HG03280 (cell line): ENCODE data around the gene LKAAEAR1.
A peak's percentile ranks its signal among the peaks of the same experiment; 100 is the strongest.

Experiments used
- ATAC-seq: cut with Tn5 transposase; IDR thresholded peaks from one replicate; pipeline ENCODE4 v1.9.1; 2021; ENCODE audit warnings: mild to moderate bottlenecking, moderate library complexity; ENCODE audit not compliant: unreplicated experiment

The LKAAEAR1 gene

DNA sequence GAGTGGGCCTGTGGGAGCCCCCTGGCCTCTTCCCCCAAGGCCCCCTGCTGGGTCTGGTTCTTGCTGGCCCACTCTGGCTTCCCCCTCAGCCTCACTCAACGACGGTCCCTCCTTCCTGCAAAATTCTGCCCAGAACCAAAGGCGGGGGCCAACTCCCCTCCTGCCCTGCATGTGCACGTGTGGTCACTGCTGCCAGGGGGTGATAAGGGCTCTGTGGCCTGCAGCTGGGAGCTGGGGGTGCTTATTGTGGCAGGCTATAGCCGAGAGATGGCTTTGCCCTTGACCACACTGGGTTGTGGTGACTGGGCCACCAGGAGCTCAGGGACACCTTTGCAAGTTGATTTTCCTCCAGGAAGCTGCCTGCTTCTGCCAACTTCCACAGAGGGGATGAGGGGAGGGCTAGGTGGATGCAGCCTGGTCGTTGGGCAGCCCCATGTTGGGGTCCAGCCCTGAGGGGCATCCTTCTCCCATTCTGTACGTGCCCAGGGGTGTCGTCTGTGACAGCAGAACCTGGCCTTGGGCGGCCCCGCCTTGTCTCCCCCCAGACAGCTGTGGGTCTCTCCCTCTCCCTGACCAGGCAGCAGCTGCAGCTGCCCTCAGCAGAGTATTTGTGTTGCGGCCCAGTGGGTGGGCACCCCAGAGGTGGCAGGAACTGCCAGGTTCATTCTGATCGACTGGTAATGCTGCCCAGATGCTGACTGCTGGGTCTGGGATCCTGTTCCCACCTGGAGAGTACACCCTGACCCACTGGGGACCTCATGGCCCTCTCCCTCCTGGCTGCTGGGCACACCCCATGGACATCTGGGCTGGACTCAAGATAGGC, 15.6 kb downstream of the LKAAEAR1 start:
- no peak for ATAC-seq

DNA sequence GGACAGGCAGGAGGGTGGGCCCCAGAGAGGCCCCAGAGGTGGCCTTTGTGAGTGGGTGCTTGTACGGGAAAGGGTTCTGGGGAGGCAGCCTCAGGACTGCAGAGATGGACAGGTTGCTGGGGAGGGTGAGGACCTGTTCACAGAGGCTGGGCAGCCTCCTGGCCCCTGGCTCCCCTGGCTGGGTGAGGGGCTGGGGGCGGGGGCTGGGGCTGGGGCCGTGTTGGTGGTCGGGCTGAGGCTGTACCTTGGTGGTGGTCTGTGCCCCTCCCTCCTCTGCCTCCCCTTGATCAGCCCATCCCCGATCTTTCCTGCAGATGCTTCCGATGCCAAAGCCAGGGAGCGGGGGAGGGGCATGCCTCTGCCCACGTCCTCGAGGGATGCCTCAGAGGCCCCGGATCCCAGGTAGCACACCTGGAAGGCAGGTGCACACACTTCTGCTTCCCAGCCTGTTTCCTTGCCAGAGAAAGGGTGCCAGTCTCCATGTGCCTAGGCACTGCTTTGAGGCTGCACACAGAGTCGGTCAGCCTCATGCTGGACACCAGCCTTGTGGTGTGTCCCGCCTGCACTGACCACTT, 16.4 kb downstream of the LKAAEAR1 start:
- ATAC-seq: no peak

DNA sequence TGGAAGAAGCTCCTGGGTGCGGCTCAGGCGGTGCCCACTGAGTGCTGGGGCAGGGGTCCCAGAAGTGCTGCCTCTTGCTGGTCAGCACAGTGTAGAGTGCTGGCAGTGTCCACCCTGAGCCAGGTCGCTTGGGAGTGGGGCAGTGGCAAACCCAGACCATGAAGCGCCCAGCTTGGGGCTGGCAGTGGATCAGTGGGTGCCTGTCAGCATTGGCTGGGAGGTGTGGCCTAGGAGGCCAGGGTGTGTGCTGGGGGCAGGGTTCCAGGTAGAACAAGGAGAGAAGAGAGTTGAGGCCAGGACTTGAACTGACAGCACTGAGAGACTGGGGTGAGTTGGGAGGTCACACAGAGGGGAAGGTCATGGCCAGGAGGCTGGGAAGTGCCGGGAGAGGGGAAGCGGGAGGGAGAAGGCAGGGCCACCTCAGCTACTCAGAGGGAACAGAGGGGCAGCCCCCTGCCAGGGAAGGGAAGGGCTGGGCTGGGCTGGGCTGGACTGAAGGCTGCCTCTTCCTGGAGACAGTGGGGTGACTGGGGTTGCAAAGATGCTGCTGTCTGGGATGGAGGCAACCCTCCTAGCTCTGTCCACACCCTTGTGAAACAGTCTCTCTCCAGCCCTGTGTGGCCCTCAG, 17.1 kb downstream of the LKAAEAR1 start:
- no peak for ATAC-seq

DNA sequence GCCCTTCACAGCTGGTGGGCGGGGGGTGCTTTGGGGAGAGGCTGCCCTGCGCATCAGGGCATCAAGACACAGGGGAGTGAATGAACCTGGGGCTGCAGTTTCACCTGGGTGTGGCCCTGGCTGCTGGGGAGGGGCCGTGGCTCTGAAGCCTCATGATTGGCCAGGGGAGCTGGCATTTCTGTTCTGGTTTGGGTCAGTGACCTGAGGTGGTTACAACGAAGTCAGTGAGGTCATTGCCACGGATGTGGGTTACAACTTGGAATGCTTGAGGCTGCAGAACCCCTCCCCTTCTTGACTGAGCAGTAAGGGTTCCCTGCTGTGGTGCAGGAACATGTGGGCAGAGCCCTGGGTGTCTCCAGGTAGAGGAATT, 18.2 kb downstream of the LKAAEAR1 start:
- ATAC-seq: no peak

DNA sequence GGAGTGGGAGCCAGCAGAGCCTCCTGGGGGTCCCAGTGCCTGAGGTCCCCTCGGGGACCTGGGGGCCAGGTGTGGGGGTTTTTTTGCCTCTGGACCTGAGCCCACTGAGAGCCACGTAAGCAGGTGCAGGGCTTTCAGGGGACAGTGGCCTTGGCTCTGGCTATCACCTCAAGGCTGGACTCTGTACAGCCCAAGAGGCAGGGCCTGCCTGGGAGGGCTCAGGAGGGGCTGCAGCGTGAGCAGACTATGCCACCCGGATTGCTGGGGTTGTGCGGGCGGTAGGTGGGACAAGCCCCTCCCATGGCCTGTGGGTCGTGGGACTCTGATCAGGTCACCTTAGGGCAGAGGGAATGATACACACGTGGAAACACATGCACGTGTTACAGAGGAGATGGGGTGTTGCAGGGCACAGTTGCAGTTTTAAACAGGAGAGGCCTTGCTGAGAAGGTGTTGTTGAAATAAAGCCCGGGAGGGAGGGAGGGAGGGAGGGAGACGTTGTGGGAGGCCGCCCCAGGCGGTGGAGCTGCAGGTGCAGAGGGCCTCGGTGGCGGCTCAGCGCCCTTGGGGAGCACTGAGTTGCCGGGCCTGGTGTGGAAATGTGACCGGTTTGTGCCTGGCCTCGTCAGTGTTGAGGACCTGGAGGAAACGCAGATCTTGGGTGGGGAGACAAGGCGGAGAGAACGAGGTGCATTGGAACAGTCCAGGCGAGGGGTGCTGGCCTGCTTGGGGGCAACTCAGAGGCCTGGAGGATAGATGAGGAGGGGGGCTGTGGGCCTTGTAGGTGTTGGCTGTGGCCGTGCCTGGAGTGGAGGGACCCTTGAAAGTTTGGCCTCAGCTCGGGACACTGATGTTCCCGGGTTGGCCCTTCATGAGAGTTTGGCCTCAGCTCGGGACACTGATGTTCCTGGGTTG, 18.9 kb downstream of the LKAAEAR1 start:
- no peak for ATAC-seq

DNA sequence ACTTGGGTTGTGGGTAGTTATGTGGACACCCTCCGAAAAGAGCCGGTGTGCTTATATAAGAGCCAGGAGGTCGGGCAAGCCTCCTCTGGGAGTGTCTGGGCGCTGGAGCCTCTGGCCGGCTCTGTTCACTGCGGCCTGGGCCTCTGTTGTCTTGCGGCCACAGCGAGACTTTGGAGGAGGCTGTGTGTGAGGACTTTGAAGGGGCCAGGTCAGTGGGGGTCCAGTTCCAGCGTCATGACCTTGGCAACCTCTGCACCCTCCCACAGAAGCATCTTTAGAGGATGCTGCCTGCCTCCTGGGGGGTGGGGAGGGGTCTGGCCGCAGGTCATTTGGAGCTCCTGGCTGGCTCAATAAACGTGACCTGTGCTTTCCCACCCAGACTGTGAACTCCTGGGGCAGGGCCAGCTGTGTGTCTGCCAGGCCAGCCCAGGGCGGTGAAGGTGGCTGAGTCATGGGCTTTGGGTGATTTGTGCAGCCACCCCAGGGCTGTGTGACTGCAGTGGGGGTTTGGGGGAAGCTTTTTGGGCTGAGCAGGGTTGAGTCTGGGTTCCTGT, 20.0 kb downstream of the LKAAEAR1 start:
- ATAC-seq: no peak

DNA sequence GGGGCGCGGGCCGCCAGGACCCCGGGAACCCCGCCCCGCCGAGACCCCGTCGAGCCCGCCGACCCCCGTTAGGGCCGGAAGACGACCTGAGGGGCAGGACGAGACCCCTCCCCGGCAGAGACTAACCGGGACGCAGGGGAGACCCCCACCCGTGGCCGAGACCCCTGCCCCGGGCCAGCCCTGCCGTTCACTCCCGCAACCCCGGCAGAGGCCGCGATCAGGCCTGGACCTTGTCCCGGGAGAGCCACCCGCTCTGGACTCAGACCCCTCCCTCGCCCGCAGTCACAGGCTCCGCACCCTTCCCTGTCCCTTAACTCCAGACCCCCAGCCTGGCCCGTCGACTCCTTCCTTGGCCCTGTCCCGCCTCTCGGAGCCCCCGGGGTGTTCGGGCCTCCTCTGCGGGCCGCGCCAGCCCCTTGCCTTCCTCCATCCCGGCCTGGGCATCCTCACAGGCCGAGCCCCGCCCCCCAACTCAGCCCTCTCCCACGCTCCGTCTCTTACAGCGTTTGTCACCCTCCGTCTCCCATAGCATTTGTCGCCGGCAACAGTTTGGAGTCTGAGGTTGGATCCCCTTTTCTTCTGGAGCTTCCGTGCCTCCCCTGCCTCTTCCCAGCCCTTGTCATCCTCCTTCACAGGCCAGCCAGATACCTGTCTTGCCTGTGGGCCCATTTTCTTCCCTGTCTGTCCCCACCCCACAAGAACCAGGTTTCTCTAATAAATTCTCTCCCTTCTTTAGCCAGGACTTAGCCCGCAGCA, 20.6 kb downstream of the LKAAEAR1 start:
- ATAC-seq: no peak

DNA sequence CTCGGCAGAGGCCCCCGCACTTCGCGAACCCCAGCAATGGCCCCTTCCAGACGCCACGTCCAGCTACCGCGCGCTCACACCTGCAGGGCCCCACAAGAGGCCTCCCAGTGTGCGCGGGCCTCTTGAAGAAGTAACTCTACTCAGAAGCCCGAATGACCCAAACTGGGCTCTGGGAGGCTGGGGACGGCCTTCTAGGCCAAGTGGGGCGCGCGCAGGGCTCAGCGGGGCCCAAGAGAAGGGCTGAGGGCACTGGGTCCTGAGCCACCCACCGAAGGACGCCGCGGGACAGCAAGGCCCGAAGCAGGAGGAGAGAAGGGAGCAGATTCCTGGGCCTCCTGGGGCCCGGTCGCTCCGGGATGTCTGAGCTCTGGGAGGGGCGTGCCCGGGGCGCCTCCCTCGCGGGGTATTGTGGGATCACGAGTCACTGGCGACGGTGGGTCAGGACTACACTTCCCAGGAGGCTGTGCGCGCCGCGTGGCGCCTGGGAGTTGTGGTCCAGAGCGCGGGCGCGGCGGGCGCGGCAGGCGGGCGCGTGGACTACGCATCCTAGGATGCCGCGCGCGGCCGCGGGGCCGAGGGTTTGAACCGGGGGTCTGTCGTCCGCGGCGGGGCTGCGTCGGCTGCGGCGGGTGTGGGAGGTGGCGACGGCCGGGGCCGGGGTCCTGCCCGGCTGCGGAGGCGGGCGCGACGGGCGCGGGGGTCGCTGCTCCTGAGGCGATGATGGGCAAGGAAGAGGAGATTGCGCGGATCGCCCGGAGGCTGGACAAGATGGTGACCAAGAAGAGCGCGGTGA, 21.4 kb downstream of the LKAAEAR1 start, which contains the start of gene TCEA2:
Gene TCEA2 (plus strand): TSS at position 603 of the 793 bp plus-strand sequence. CDS start 115 bp downstream, at position 718.
- peak; percentile 73 for ATAC-seq

DNA sequence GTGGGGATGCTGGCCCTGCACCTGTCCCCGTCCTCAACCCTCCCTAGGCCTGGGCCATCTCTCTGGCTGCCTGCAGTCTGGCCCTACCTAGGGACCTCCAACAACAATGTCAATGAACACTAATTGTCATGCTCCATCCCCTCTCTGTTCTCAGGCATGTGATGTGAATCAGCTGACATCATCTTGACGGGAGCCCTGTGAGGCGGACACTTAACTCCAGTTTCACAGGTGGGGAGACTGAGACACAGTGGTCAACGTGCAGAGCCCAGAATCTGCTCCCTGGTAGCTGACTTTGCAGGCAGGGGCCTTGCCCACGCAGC, 22.0 kb downstream of the LKAAEAR1 start:
- ATAC-seq: no peak

DNA sequence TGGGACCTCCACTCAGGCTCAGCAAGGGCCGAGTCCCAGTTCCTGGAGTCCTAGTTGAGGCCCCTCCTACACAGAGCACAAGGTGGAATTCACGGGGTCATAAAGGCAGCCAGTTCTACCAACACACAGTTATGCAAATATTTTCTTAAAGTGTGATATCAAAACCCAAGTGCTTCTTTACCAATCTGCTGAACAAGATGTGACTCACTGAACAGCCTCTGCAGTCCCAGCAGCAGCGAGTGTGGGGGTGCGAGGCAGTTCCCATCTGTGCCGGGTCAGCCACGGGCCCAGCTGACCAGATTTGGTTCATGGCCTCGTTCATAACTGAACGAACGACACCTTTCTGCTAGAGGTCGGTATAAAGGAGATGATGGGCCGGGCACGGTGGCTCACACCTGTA, 25.7 kb downstream of the LKAAEAR1 start:
- ATAC-seq: no peak

DNA sequence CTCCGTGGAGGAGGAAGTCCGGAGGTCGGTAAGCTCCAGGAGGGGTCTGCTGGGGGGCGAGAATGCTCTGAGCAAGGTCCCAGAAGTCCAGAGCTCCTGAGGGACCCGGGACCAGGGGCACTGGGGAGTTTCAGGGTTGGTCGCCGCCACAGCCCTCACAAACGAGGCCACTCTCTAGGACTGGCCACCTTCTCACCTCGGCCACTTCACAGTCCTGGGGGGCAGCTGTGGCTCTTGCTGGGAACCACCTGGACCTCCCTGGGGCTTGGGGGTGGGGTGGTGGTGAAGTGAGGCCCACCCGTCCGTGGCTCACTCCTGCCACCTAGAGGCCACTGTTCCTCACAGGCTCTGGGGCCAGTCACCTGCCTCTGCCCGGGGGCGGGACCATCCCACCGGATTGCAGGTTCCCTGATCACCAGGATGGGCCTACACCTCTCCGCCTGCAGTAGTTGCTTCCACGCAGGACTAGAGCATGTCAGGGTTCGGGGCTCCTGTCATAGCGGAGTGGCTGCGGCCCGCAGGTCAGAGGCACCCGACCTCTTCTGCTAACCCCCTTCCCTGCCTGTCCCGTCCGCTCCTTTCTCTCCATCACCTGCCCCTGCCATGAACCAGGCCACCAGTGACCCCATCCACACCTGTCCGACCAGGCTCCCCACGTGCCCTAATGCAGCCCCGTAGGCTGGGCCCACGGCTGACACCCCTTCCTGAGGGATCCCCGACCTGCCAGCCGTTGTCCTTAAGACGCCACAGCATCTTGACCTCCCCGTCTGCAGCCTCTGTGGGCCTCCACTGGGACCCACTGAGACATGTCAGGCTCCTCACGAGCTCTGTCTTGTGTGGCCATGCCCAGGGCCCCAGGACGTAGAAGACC, 26.3 kb downstream of the LKAAEAR1 start:
- ATAC-seq: no peak

DNA sequence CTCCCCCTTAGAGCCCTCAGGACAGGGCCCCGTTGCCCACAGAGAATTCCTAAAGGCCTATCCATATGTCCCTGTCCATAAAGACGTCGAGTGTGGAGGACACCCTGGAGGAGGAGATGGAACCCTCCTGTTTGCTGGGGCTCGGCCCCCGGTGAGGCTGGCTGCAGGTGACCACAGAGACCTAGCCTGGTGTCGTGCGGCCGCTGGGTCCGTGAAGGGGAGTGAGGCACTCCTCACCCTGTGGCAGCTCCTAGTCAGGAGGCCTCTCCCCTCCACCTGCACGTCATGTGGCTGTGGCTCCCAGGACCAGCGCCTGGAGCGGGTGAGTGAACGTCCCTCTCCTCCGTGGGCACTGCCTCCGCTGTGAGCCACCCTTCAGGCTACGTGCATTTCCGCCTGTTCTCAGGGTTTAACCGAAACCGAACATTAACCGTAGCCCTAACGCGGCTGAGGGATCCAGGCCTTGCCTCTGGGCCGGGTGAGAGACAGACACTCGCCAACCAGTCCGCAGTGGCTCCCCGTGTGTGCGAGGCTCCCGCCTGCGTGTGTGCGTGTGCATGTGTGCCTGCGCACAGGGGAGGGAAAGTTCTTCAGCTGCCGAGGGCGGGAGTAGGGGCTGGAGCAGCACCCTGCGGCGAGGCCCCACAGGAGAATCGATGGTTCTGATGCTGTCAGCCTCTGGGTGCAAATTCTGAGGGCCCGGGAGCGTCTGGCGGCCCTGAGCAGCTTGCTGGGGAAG, 27.1 kb downstream of the LKAAEAR1 start:
- no peak for ATAC-seq

DNA sequence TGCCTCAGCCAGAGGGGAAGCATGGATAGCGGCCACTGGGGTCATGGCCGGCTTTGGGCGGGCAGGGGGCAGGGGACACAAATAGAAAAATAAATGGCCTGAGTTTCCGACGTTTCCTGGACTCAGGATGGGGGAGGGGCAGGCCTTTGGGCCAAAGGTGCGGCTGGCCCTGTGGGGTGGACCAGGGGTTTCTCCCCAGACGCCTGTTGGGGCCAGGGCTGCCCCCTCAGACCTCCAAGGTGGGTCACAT, 27.6 kb downstream of the LKAAEAR1 start:
- ATAC-seq: no peak

DNA sequence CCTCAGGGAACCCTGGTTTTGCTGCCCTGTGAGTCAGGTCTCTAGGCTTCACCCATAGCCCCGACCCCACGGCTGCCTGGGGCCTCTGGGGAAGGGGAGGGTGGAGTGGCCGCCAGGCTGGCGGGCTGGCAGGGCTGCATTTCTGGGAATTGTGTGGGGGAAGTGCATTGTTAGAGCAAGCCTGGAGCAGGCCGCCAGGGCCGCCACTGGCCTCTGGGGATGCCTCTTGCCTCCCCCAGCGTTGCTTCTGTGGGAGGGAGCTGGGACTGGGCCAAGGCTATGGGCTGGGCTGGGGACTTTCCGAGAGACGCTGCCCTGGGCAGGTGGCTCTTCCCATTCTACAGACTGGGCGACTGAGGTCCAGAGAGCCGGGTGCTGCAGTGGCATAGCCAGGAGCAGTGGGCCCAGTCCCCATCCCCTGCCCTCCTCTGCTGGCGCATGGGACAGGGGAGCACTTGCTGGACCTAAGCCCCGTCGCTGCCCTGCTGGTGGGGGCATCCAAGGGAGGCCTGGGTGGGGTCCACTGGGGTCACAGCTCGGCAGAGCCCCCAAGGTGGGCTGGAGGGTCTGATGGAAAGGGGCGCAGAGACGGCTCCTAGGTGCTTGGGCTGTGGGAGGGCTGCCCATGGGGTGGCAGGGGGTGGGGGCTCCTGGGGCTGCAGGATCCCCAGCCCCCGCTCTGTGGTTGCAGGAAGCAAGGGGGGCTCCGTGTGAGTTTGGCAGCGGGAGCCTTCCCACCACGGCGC, 28.1 kb downstream of the LKAAEAR1 start:
- no peak for ATAC-seq

DNA sequence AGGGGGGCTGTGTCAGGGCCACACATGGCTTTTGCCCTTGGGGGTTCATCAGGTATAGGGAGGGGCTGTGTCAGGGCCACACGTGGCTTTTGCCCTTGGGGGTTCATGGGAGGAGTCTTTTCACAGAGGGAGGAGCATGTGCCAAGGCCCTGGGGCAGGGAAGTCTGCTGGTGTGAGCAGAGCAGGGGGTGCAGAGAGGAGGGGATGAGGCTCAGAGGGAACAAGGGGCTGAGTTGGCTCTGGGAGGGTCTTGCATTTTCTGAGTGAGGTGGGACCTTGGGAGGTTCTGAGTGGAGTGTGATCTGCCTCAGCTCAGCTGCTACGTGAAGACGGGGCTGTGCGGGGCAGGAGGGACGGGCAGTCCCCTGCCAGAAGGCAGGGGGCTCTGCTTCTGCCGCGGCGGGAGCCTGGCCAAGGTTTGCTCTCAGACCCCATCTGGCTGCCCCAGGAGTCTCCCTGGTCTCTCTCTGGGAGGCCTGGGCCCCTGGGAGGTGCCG, 28.8 kb downstream of the LKAAEAR1 start:
- ATAC-seq: no peak

DNA sequence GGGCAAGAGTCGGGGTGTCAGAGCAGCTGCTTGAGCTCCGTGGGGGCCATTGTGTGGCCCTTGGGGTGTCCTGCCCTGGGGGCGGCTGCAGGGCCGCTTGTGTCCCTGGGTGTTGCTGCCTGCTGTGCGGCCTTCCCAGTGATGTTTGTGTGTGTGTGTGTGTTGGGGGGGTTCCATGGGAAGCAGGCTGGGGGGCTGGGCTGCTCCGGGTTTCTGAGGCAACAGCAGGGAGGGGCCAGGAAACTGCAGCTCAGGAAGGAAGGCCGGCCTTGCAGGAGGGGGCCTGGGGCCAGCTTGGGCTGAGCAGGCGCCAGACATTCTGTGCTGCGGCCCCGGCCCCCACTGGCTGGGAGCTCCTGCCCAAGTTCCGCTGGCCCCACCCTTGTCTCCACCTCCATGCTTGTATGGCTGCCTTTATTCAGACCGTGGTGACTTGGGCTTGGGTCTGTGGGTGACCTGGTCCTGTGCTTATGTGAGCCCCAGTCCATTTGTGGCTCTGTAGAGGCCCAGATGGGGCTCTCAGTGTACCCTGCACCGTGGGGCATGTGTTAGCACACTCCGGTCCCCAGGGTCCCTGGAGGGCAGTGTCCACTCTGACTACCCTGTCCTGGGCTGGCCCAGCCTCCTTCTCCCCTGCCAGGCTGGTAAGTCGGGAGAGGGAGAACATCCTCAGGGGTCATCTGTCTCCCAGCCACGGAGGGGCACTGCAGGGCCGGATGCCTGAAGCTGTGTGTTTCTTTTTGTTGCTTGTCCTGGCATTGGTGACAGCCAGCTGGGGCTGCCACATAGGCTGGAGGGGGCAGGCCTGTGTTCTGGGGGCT, 30.1 kb downstream of the LKAAEAR1 start:
- ATAC-seq: no peak
